Activated T-helper 9 cell treated with anti-CD3 and anti-CD28 coated beads, Interleukin-2, amount 50 U/mL, for 16 hours (primary cell): Measurements from ENCODE around the gene ZNF277.
"Not testable (repeated sequence)": the region's sequence is repeated elsewhere in the genome, so short reads cannot be mapped to it uniquely, and the experiment has no call there.

Experiments
- DNase-seq: peaks from one replicate; pipeline ENCODE4 v3.0.0-alpha.2; 2020; ENCODE audit warnings: low read depth

The ZNF277 gene

GRCh38 chr7:112293416-112293815 is 86.9 kb downstream of the ZNF277 start:
- no peak for DNase-seq

- no peak for DNase-seq
Observed at GRCh38 chr7:112296432-112296831, 89.9 kb downstream of the ZNF277 start.

DNA sequence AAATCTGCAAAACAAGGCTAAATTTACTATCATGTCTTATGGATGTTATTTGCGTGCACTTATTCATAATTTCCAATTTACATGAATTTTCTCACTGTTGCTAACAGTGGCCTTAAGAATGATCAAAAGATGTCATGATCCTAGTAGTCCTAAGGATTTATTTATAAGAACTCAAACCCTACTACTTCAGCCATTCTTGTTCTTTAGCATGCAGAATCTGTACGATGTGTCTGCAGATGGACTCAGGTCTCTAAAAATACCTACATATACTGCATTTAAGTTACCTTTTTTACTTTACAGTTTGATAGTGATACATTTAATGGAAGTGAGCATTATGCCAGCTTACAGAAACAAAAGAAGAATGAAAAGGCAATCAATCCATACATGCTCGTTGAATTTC is 91.2 kb downstream of the ZNF277 start:
- DNase-seq: no peak

DNA sequence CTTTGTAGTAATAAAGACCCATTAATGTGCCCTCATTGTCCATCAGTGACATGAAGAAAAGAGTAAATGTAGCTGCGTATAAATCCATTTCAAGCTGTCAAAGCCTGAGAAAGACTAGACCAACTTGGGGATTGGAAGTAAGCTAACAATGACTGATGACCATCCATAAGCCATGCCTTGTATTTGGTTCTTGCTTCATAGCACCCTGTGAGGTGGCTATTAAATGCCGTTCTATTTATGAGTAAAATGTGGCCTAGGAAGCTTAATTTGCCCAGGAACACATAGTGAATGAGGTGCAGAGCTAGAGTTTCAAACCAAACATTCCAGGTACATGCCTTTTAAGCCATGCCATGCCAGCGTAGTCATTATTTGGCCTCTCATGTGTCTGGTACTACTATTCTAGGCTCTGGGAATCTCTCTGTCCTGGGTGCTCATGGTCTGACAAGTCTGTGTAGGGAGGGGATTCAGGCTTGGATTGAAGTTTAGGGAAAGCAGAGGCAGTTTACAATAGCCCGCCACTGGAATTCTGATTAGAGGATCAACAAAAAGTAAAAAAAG is 92.1 kb downstream of the ZNF277 start:
- no peak for DNase-seq

DNA sequence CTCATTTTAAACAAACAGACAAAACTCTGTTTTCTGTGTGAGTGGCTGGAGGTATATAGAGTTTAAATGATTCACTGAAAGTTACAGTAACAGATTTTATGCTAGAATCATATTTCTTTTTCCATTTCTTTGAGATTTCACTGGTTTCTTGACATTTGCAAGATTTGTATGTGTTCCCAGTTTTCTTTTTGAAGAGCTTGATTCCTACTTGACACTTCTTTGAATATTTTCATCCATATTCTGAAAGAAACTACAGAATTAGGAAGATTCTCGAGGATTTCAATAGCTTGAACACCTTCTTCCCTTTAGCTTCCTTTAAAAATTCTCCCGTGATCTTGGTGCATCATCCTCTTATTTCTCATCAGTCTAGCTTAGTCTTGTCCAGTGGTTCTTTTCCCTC is 93.6 kb downstream of the ZNF277 start:
- DNase-seq: no peak

- DNase-seq: no peak
Observed at GRCh38 chr7:112300831-112301407, 94.4 kb downstream of the ZNF277 start.

DNA sequence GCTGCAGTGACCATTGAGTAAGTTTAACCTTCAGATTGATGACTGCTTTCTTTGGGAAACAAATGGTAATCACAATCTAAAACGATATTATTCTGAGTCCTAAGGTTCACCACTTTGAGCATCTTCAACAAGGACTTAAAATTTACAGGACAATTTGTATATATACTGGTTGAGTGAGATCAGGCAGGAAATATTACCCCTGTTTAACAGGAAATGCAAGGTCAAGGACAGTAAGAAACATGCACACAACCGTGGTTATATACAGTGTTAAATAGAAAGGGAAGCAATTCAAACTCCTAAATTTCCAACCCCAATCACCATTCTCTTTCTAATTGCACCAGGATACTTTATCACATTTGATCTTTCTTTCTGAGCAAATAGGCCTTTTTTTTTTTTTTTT is 96.1 kb downstream of the ZNF277 start:
- no peak for DNase-seq

DNA sequence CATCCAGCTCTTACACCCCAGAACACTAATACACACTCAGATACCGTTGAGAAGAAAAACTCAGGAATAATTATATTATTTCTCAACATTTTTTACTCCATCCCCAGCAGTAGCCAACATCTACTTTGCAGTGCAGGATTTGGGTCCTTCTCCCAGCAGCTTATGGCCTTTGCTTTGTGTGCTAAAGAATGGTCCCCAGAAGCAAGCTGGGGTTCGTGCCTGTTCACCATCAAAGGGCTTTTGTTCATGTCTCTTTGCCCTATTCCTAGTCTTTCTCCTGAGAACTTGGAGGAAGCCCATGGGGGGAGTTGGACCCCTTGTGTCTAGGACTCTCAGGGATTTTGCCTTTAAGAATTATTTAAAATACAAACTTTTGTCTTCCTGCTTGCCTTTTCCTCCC is 100.4 kb downstream of the ZNF277 start:
- DNase-seq: no peak

GRCh38 chr7:112307506-112307905 is 101.0 kb downstream of the ZNF277 start:
- DNase-seq: no peak

GRCh38 chr7:112308974-112309373 is 102.5 kb downstream of the ZNF277 start:
- no peak for DNase-seq

DNA sequence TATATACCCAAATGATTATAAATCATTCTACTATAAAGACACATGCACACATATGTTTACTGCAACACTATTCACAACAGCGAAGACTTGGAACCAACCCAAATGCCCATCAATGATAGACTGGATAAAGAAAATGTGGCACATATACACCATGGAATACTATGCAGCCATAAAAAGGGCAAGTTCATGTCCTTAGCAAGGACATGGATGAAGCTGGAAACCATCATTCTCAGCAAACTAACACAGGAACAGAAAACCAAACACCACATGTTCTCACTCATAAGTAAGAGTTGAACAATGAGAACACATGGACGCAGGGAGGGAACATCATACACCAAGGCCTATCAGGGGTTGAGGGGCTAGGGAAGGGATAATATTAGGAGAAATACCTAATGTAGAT is 110.3 kb downstream of the ZNF277 start:
- DNase-seq: not testable (repeated sequence)

DNA sequence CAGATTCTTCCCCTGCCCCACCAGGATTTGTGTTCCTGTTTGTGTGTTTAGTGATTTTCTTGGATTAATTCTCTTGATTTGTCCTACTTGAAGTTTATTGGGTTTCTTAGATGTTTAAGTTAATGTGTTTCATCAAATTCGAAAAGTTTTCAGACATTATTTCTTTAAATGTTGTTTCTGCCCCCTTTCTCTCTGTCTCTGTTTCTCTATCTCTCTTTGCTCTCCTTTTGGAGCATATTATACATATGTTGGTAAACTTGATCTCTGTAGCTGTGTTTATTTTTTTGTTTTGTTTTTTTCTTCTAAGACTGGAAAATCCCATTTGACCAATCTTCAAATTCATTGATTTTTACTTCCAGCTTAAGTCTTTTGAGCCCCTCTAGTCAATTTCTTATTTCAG is 115.6 kb downstream of the ZNF277 start:
- no peak for DNase-seq

GRCh38 chr7:112327566-112327965 is 121.1 kb downstream of the ZNF277 start:
- no peak for DNase-seq

- no peak for DNase-seq
Observed at GRCh38 chr7:112331492-112331891, 125.0 kb downstream of the ZNF277 start.

- DNase-seq: no peak
Observed at GRCh38 chr7:112334366-112334765, 127.9 kb downstream of the ZNF277 start.

GRCh38 chr7:112336261-112336660 is 129.8 kb downstream of the ZNF277 start:
- no peak for DNase-seq

- DNase-seq: no peak
Observed at GRCh38 chr7:112336936-112337576, 130.6 kb downstream of the ZNF277 start.

DNA sequence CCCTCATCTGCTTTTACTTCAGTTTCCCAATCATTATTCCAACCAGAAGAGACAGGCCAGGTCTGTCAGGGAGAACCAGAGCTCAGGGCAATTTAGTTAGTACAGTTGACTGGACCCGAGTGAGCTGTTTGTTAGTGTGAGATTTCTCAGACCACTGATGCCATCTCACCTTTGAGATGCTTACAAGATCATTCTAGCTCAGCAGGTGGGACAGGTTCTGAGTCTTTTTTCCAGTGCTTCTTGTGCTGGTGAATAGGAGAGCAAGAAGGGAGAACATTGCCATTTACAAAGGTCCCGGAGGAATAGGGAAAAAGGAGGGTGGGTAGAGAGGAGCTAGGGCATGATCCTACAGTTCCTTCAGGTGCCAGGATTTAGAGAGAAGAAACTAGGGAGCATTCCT is 131.4 kb downstream of the ZNF277 start:
- no peak for DNase-seq

GRCh38 chr7:112338786-112339185 is 132.3 kb downstream of the ZNF277 start:
- no peak for DNase-seq

DNA sequence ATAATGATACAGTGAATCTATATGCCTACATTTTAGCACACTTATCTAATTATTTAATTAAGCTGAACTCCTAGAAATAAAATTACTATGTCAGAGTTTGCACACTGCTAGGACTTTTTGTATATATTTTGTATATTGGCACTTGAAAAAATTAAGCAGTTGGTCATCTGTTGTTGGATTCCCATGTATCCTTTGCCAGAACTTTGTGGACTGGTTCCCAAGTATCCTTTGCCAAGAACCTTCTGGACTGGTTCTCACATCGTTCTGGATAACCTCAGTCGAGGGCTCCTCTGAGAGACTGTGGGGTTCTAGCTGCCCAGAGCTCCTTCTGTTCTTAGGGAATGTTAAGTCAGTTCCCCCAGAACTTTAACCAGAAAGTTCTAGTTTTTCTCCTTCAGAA is 135.0 kb downstream of the ZNF277 start:
- DNase-seq: no peak

- no peak for DNase-seq
Observed at GRCh38 chr7:112346381-112347060, 140.0 kb downstream of the ZNF277 start.

GRCh38 chr7:112347088-112347487 is 140.6 kb downstream of the ZNF277 start:
- DNase-seq: no peak

GRCh38 chr7:112350585-112350984 is 144.1 kb downstream of the ZNF277 start:
- DNase-seq: no peak
